HepG2 (cell line): Measurements from ENCODE around the gene SYNE3. TPM values are rescaled to one million over a fixed set of nuclear protein-coding genes. Genes with fewer than 3 reads are reported as not detected.

Source experiments
- EHMT2 ChIP-seq: fragments of 200-600 bp; sonication (generic); IDR thresholded peaks from 2 replicates; pipeline ENCODE4 v1.7.0; 2017; ENCODE audit warnings: antibody characterized with exemption, low read depth, low read length, borderline replicate concordance
- EP300 ChIP-seq, 3 experiments: sonication (generic) in 1 of 3; formaldehyde crosslinking in 1 of 3; IDR thresholded peaks; 2 replicates each; pipeline versions ENCODE4 v1.5.1 to v1.6.1; 2011 to 2020; ENCODE audit warnings: low read depth in 2 of 3, low read length in 2 of 3, borderline replicate concordance in 1 of 3, improper control_type of control experiment in 1 of 3, mild to moderate bottlenecking in 1 of 3, missing genetic modification reagents in 1 of 3, moderate library complexity in 1 of 3
- HDAC1 ChIP-seq: sonication (generic); formaldehyde crosslinking; IDR thresholded peaks from 2 replicates; pipeline ENCODE4 v1.5.1; 2020; ENCODE audit warnings: mild to moderate bottlenecking, missing genetic modification reagents
- MIER2 ChIP-seq: IDR thresholded peaks from 2 replicates; pipeline ENCODE4 v1.6.1; 2016; ENCODE audit warnings: missing biosample characterization, missing genetic modification reagents
- NPAS2 ChIP-seq: sonication (generic); formaldehyde crosslinking; IDR thresholded peaks from 2 replicates; pipeline ENCODE4 v1.8.0; 2022; ENCODE audit warnings: mild to moderate bottlenecking, missing genetic modification reagents, borderline replicate concordance
- NR2F6 ChIP-seq, 2 experiments: IDR thresholded peaks; 2 replicates each; pipeline ENCODE4 v1.6.1; 2016; ENCODE audit warnings: antibody characterized with exemption in 1 of 2, mild to moderate bottlenecking in 1 of 2
- NR3C1 ChIP-seq: sonication (generic); formaldehyde crosslinking; IDR thresholded peaks from 2 replicates; pipeline ENCODE4 v1.4.0; 2020; ENCODE audit warnings: missing genetic modification reagents
- PAWR ChIP-seq: sonication (generic); formaldehyde crosslinking; IDR thresholded peaks from 2 replicates; pipeline ENCODE4 v1.4.0; 2020; ENCODE audit warnings: missing genetic modification reagents, mild to moderate bottlenecking, borderline replicate concordance
- REXO4 ChIP-seq: sonication (generic); formaldehyde crosslinking; IDR thresholded peaks from 2 replicates; pipeline ENCODE4 v1.8.0; 2022; ENCODE audit warnings: missing genetic modification reagents, mild to moderate bottlenecking, borderline replicate concordance
- SATB2 ChIP-seq: sonication (generic); formaldehyde crosslinking; IDR thresholded peaks from 2 replicates; pipeline ENCODE4 v1.5.0; 2020; ENCODE audit warnings: missing genetic modification reagents
- SMAD9 ChIP-seq: sonication (generic); formaldehyde crosslinking; IDR thresholded peaks from 2 replicates; pipeline ENCODE4 v1.5.1; 2020; ENCODE audit warnings: mild to moderate bottlenecking, missing genetic modification reagents
- SNAPC2 ChIP-seq: sonication (generic); formaldehyde crosslinking; IDR thresholded peaks from 2 replicates; pipeline ENCODE4 v1.8.1; 2022; ENCODE audit warnings: mild to moderate bottlenecking, missing genetic modification reagents
- TBX3 ChIP-seq: fragments of 450-650 bp; IDR thresholded peaks from 2 replicates; pipeline ENCODE4 v1.6.1; 2017; ENCODE audit warnings: antibody characterized with exemption, mild to moderate bottlenecking, inconsistent platforms, borderline replicate concordance
- TCF7 ChIP-seq: sonication (generic); IDR thresholded peaks from 2 replicates; pipeline ENCODE4 v1.6.1; 2016; ENCODE audit warnings: antibody characterized with exemption, low read depth
- YY1 ChIP-seq: IDR thresholded peaks from 2 replicates; pipeline ENCODE4 v1.6.1; 2011; ENCODE audit warnings: low read length, low read depth, moderate library complexity, mild to moderate bottlenecking; ENCODE audit not compliant: insufficient read depth, insufficient replicate concordance
- ZBTB20 ChIP-seq: sonication (generic); formaldehyde crosslinking; IDR thresholded peaks from 2 replicates; pipeline ENCODE4 v1.8.1; 2023; ENCODE audit warnings: missing genetic modification reagents, low read depth, mild to moderate bottlenecking, borderline replicate concordance
- ZNF20 ChIP-seq: sonication (generic); formaldehyde crosslinking; IDR thresholded peaks from 2 replicates; pipeline ENCODE4 v1.4.0; 2020; ENCODE audit warnings: mild to moderate bottlenecking, moderate library complexity, missing genetic modification reagents
- ZNF280D ChIP-seq: sonication (generic); formaldehyde crosslinking; IDR thresholded peaks from 2 replicates; pipeline ENCODE4 v1.5.1; 2020; ENCODE audit warnings: mild to moderate bottlenecking, missing genetic modification reagents
- ZNF333 ChIP-seq: sonication (generic); formaldehyde crosslinking; IDR thresholded peaks from 2 replicates; pipeline ENCODE4 v1.4.0; 2020; ENCODE audit warnings: mild to moderate bottlenecking, missing genetic modification reagents, borderline replicate concordance
- ZNF672 ChIP-seq: sonication (generic); formaldehyde crosslinking; IDR thresholded peaks from 2 replicates; pipeline ENCODE4 v1.8.1; 2022; ENCODE audit warnings: missing genetic modification reagents
- ZNF782 ChIP-seq: sonication (generic); formaldehyde crosslinking; IDR thresholded peaks from 2 replicates; pipeline ENCODE4 v1.4.0; 2020; ENCODE audit warnings: missing genetic modification reagents, mild to moderate bottlenecking, borderline replicate concordance
- ZNF879 ChIP-seq: sonication (generic); formaldehyde crosslinking; IDR thresholded peaks from 2 replicates; pipeline ENCODE4 v1.8.1; 2023; ENCODE audit warnings: missing genetic modification reagents
- polyA plus RNA-seq, 8 experiments: library from polyadenylated mRNA; depleted of rRNA in 3 of 8; stranded (reverse) in 7 of 8; unstranded in 1 of 8; fragments of >200 nt; fragmentation: Illumina TruSeq in 4 of 8; extraction: Trizol in 4 of 8; gene quantifications; 2 replicates each; pipeline versions ENCODE4 v1.2.1 to v1.2.3, GENCODE V29; 2011 to 2016; ENCODE audit warnings: low read depth in 4 of 8, missing spikeins in 1 of 8, mixed read lengths in 1 of 8; ENCODE audit not compliant: insufficient read depth in 1 of 8
- total RNA-seq, 5 experiments: library from RNA; depleted of rRNA; stranded (reverse); fragments of >200 nt; fragmentation: Illumina TruSeq; extraction: Trizol; gene quantifications; 2 replicates each; pipeline ENCODE4 v1.2.3, GENCODE V29; 2016; ENCODE audit warnings: low read depth in 1 of 5
- TF ChIP-seq, protein P1 (sequence below): sonication (generic); formaldehyde crosslinking; IDR thresholded peaks from 2 replicates; pipeline ENCODE4 v1.8.1; 2022; ENCODE audit warnings: mild to moderate bottlenecking, missing genetic modification reagents
- TF ChIP-seq, protein P2 (sequence below): sonication (generic); formaldehyde crosslinking; IDR thresholded peaks from 2 replicates; pipeline ENCODE4 v1.5.0; 2020; ENCODE audit warnings: missing genetic modification reagents

SYNE3 gene
- total and polyA plus RNA-seq, 2 of the 13 experiments (the other 11 are each of a cell fraction or from before 2014, with no cell fraction given) = 7.8 to 8.0 TPM

DNA sequence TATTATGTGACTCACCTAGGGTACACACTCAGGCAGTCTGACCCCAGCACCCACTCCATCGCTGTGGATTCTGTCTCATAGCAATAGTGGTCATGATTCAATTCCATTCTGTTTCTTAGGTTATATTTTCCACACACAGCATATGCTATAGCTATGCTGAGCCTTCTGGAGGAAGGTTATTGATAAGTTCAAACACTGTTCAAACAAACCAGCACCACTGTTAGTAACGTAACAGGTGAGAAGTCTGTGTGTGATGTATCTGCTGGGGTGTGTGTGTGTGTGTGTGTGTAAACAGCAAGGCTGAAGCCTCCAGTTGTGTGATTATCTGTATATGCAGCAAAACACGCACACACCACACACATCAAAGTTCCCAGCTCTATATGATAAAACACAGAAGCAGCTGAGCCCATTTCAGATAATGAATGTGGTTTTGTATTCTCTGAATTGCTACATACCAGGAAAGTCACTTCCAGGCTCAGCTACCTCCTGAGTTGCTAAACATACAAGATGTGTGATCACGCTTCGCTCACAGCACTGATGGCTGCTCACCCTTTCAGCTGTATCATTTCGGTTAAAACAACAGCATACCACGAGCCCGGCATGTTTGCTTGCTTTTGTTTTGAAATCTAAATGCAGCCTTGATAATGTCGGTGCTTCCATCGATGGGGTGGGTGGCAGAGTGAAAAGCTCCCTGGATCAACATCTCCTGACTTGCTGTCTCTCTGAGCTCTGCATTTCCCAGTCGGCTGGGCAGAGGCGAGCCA is 6.8 kb upstream of the SYNE3 start (continued):
- TF ChIP-seq SMAD9 (CRISPR knock-in tag) (no peak), NPAS2 (CRISPR knock-in tag) (no peak), NR2F6 (IDR thresholded peaks at IDR 0.05) (peak; percentile 50), NR2F6 (CRISPR knock-in tag; IDR thresholded peaks at IDR 0.05) (peak; percentile 81), ZNF280D (CRISPR knock-in tag) (no peak; the same call in 1 of the 2 replicates), YY1 (peak; percentile 43), ZNF333 (CRISPR knock-in tag) (no peak), EHMT2 (no peak), MIER2 (CRISPR knock-in tag) (no peak), SATB2 (0 out of 2 replicates have a peak, but pooled peaks have one; percentile 35), ZNF879 (CRISPR knock-in tag) (no peak), TCF7 (peak; percentile 76), TBX3 (peak; percentile 49; the same call in 1 of the 2 replicates), EP300 (IDR thresholded peaks at IDR 0.05; ENCODE audit: low read depth in 2 of 2, low read length in 2 of 2) (peak in 1 of 2 experiments; percentile 89; a peak in 2 of 4 replicates), EP300 (CRISPR knock-in tag; IDR thresholded peaks at IDR 0.05; ENCODE audit: borderline replicate concordance) (peak; percentile 90), PAWR (CRISPR knock-in tag) (no peak), NR3C1 (CRISPR knock-in tag) (no peak), REXO4 (CRISPR knock-in tag) (no peak), SNAPC2 (CRISPR knock-in tag) (0 out of 2 replicates have a peak, but pooled peaks have one; percentile 38), ZBTB20 (CRISPR knock-in tag) (no peak), HDAC1 (CRISPR knock-in tag) (peak; percentile 57), ZNF672 (CRISPR knock-in tag) (no peak), ZNF20 (no peak), ZNF782 (no peak)
- TF ChIP-seq, protein P1, sequence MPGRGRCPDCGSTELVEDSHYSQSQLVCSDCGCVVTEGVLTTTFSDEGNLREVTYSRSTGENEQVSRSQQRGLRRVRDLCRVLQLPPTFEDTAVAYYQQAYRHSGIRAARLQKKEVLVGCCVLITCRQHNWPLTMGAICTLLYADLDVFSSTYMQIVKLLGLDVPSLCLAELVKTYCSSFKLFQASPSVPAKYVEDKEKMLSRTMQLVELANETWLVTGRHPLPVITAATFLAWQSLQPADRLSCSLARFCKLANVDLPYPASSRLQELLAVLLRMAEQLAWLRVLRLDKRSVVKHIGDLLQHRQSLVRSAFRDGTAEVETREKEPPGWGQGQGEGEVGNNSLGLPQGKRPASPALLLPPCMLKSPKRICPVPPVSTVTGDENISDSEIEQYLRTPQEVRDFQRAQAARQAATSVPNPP = no peak
- TF ChIP-seq, protein P2, sequence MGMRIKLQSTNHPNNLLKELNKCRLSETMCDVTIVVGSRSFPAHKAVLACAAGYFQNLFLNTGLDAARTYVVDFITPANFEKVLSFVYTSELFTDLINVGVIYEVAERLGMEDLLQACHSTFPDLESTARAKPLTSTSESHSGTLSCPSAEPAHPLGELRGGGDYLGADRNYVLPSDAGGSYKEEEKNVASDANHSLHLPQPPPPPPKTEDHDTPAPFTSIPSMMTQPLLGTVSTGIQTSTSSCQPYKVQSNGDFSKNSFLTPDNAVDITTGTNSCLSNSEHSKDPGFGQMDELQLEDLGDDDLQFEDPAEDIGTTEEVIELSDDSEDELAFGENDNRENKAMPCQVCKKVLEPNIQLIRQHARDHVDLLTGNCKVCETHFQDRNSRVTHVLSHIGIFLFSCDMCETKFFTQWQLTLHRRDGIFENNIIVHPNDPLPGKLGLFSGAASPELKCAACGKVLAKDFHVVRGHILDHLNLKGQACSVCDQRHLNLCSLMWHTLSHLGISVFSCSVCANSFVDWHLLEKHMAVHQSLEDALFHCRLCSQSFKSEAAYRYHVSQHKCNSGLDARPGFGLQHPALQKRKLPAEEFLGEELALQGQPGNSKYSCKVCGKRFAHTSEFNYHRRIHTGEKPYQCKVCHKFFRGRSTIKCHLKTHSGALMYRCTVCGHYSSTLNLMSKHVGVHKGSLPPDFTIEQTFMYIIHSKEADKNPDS (CRISPR knock-in tag) = no peak
